ENCODE measurements around the gene SRSF11.

- TF ChIP-seq EZH2 (IDR thresholded peaks at IDR 0.05) (no peak), CTCF (IDR thresholded peaks at IDR 0.05) (no peak), EZH2phosphoT487 (IDR thresholded peaks at IDR 0.05) (no peak)
Observed at GRCh38 chr1:70204600-70204999, 16.6 kb upstream of the SRSF11 start.

Measured in neural progenitor cell (in vitro differentiated cells).